Sigmoid colon (tissue), 4 donors: Measurements from ENCODE around the gene R3HDM1.

ENCODE experiments used
- CTCF ChIP-seq, 4 experiments: fragments of 450-650 bp in 3 of 4; fragments of 200-600 bp in 1 of 4; IDR thresholded peaks; one replicate each; pipeline ENCODE4 v1.5.1; 2016 to 2019; ENCODE audit warnings: antibody characterized with exemption in 4 of 4, mild to moderate bottlenecking in 3 of 4, moderate library complexity in 2 of 4
- EP300 ChIP-seq, 4 donors: sonication (generic); formaldehyde crosslinking; IDR thresholded peaks; one replicate each; pipeline ENCODE4 v1.6.1; 2017; ENCODE audit warnings: antibody characterized with exemption in 4 of 4
- POLR2A ChIP-seq, 2 donors: fragments of 450-650 bp; IDR thresholded peaks; one replicate each; pipeline ENCODE4 v1.6.1; 2016; ENCODE audit warnings: antibody characterized with exemption in 2 of 2, mild to moderate bottlenecking in 2 of 2, moderate library complexity in 2 of 2
- POLR2AphosphoS5 ChIP-seq, 4 donors: sonication (generic); formaldehyde crosslinking; IDR thresholded peaks; one replicate each; pipeline ENCODE4 v1.6.1; 2017; ENCODE audit warnings: antibody characterized with exemption in 4 of 4

- TF ChIP-seq CTCF (IDR thresholded peaks at IDR 0.05) (no peak), POLR2AphosphoS5 (IDR thresholded peaks at IDR 0.05) (no peak), POLR2A (IDR thresholded peaks at IDR 0.05) (no peak), EP300 (IDR thresholded peaks at IDR 0.05) (no peak)
These were observed 98.2 kb downstream of the R3HDM1 start for GRCh38 chr2:135629520-135629919.
